Pancreas (tissue), 10 donors: ENCODE data around the gene ERCC6. TPM values are rescaled to one million over a fixed set of nuclear protein-coding genes. Genes with fewer than 3 reads are reported as not detected.

Experiments
- ATAC-seq, 4 donors: fragments of 200-7000 bp; cut with Tn5 transposase; one replicate each; pipeline versions ENCODE4 v1.8.0 to v1.9.1; 2020; ENCODE audit warnings: mild to moderate bottlenecking in 4 of 4, moderate library complexity in 4 of 4
- DNase-seq, 6 donors: peaks; one replicate each; pipeline ENCODE4 v3.0.0-alpha.2; 2020
- FAIRE-seq: peaks from 2 replicates; lab custom pipeline; 2012; peaks lifted over from hg19 to GRCh38; lab: Jason Lieb, UNC
- H3K27ac ChIP-seq, 4 donors: fragments of 200-600 bp; sonication (generic); 1 replicate in 3 of 4; 2 replicates in 1 of 4; pipeline versions ENCODE4 v1.5.0 to v1.8.0; 2020
- H3K27me3 ChIP-seq, 4 donors: fragments of 200-600 bp; one replicate each; pipeline ENCODE4 v1.8.0; 2021
- H3K36me3 ChIP-seq, 3 donors: fragments of 200-600 bp; sonication (generic) in 1 of 3; one replicate each; pipeline versions ENCODE4 v1.5.0 to v1.8.0; 2020 to 2021
- H3K4me1 ChIP-seq, 3 donors: fragments of 200-600 bp; one replicate each; pipeline ENCODE4 v1.8.0; 2021
- H3K4me3 ChIP-seq, 4 donors: fragments of 200-600 bp; sonication (generic) in 2 of 4; one replicate each; pipeline versions ENCODE4 v1.5.0 to v1.8.0; 2020 to 2021
- H3K9me3 ChIP-seq, 4 donors: fragments of 200-600 bp; one replicate each; pipeline ENCODE4 v1.8.0; 2021
- CTCF ChIP-seq, 4 donors: fragments of 200-600 bp; sonication (generic) in 3 of 4; IDR thresholded peaks; one replicate each; pipeline versions ENCODE4 v1.5.0 to v1.8.0; 2021; ENCODE audit warnings: antibody characterized with exemption in 4 of 4
- WGBS, 2 donors: extraction: QIAGEN DNeasy Blood & Tissue Kit; methylation state at CpG; one replicate each; pipeline ENCODE4 v1.1.7; 2013; 5-methylcytosine and 5-hydroxymethylcytosine counted together
- intact Hi-C, 3 donors: fragments of 100-400 bp; cut with DNase I; formaldehyde crosslinking; loops; one replicate each; pipeline versions ENCODE4 v1.11.1 to v1.14.2; 2022
- polyA plus RNA-seq, 2 donors: library from polyadenylated mRNA; stranded (reverse); fragments of 200-250 nt; gene quantifications; one replicate each; pipeline ENCODE4 v1.2.3, GENCODE V29; 2013
- total RNA-seq, 6 donors: library from RNA; stranded (reverse); fragmentation: NEBNext Ultra II Directional in 4 of 6; extraction: Animal tissue kit (Norgen Biotek cat#: 25700) in 4 of 6; gene quantifications; one replicate each; pipeline versions ENCODE4 v1.2.1 to v1.2.4, GENCODE V29; 2021 to 2023
- donor health status: healthy with polysubstance abuse.
- donor health status: DM: no; HTN: no; CAD: no; lungs with moderate emphysema.
- donor health status: DM: no; HTN: no; CAD: no.
- donor health status: control.
- donor health status: control.
- donor health status: Bipolar disorder and iron deficiency.
- donor health status: DM: yes; HTN: yes; CAD: no.
- donor health status: DM: no; HTN: no; CAD: no.
- donor health status: DM: no; HTN: no; CAD: no.
- donor health status: DM: yes; HTN: yes; CAD: no.

The ERCC6 gene
- total and polyA plus RNA-seq, 8 donors, result 3.8 to 20.0 (median 15.3) TPM

GRCh38 chr10:49577182-49577925 lies 38.4 kb upstream of the ERCC6 start:
- no peak overlapping the region for H3K27ac ChIP-seq
- ATAC-seq, result no peak
- H3K27me3 ChIP-seq, result no peaks in the 10 kb centered on the region
- TF ChIP-seq CTCF (IDR thresholded peaks at IDR 0.05), result no peak
- H3K36me3 ChIP-seq, result no peaks in the 10 kb centered on the region
- WGBS, 2 donors, result 47 to 49% methylated on average over 2 of the region's 2 CpGs
- no peak overlapping the region for H3K4me3 ChIP-seq
- no peak for DNase-seq
- no peaks in the 10 kb centered on the region for H3K4me1 ChIP-seq
- intact Hi-C loops, result no loop called here
- FAIRE-seq, result no peak
- H3K9me3 ChIP-seq, result no peaks in the 10 kb centered on the region

GRCh38 chr10:49575489-49576072 lies 36.7 kb upstream of the ERCC6 start:
- intact Hi-C loops, result no loop called here
- Histone ChIP-seq H3K27me3 (no peaks in the 10 kb centered on the region), H3K4me3 (no peak overlapping the region), H3K4me1 (no peaks in the 10 kb centered on the region), H3K9me3 (no peaks in the 10 kb centered on the region), H3K27ac (no peak overlapping the region), H3K36me3 (no peaks in the 10 kb centered on the region)
- ATAC-seq (no peak), DNase-seq (no peak), FAIRE-seq (no peak)
- 70 to 78% methylated on average over 11 of the region's 11 CpGs for WGBS, 2 donors
- TF ChIP-seq CTCF (IDR thresholded peaks at IDR 0.05), result no peak

DNA sequence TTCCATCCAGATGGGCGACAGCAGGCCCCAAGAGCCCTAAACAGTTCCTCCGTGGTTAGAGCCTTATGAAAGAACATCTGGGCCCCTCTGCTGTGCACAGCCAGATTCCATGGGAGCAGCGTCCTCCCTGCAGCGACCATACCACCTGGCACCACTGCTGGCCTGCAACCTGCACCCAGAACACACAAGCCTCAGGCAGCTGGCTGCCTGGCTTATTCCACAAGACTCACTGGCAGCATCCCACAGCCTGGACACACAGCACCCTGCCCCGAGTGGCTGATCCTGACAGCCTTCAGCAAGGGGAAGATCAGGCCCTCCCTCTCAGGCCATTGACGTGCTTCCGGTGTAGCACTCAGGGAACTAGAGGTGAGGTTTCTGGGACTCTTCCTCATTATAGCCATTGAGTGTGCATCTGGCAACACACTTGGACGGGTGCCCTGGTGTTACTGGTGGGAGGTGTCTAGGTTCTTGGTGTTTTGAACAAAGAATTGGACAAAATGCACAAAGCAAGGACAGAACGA lies 33.7 kb upstream of the ERCC6 start:
- no peak for FAIRE-seq
- Histone ChIP-seq H3K27me3 (no peaks in the 10 kb centered on the region), H3K27ac (no peak overlapping the region), H3K4me3 (no peak overlapping the region), H3K36me3 (no peaks in the 10 kb centered on the region), H3K4me1 (no peaks in the 10 kb centered on the region), H3K9me3 (no peaks in the 10 kb centered on the region)
- 61 to 64% methylated on average over 9 of the region's 9 CpGs for WGBS, 2 donors
- DNase-seq, result no peak
- TF ChIP-seq CTCF (IDR thresholded peaks at IDR 0.05), result no peak
- intact Hi-C loops, result no loop called here
- no peak for ATAC-seq

GRCh38 chr10:49571388-49571787 lies 32.5 kb upstream of the ERCC6 start:
- WGBS, 2 donors, result 15 to 30% methylated on average over 2 of the region's 2 CpGs
- Histone ChIP-seq H3K9me3 (no peaks in the 10 kb centered on the region), H3K27me3 (no peaks in the 10 kb centered on the region), H3K4me3 (no peak overlapping the region), H3K27ac (no peak overlapping the region), H3K36me3 (no peaks in the 10 kb centered on the region), H3K4me1 (no peaks in the 10 kb centered on the region)
- DNase-seq (no peak), ATAC-seq (no peak), FAIRE-seq (no peak)
- no peak for TF ChIP-seq CTCF (IDR thresholded peaks at IDR 0.05)
- intact Hi-C loops, result no loop called here
